DMS 273 (cell line): ENCODE measurements around the gene ARHGEF9.
"Not testable (repeated sequence)": the region's sequence is repeated elsewhere in the genome, so short reads cannot be mapped to it uniquely, and the experiment has no call there.

ENCODE experiments used
- DNase-seq: peaks from one replicate; lab custom pipeline; 2025; ENCODE audit not compliant: unreplicated experiment; lab: John Stamatoyannopoulos, UW

Gene ARHGEF9

DNA sequence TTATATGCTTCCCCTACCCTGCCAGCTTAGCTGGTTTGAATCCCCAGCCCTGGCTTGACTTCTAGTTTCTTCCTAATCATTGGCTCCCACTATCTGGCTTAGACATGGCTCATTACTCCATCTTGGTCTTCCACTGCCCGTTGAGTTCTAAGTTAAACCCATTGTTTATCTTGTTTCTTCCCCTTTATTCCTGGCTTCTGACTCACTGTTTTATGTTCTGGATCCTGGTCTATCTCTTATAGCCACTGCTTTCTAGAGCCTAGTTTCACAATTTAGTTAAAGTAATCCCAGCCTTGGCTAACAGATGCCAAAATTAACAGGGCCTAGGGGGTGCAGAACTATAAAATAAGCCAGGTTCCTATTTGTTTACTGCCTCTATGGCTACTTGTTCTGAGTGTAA lies 120.9 kb downstream of the ARHGEF9 start:
- no peak for DNase-seq

DNA sequence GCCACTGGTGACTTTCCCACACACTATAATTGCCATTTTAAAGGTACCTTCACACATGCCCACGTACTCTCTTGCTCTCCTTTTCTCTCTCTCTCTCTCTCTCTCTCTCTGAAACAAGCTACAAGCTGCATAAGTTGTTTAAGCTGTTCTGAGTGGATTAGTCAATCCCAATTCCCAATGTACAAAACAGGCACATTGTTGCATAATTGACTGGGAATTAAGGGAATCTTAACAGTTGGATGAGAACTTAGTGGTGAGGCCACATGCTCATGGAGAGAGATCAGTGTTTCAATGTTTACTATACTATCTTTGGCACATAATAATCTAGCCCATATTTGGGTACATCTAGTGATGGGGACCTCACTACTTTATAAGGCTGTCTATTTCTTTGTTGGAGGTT lies 123.3 kb downstream of the ARHGEF9 start:
- DNase-seq, result no peak

- DNase-seq, result no peak
Measured at GRCh38 chrX:63658920-63659319, 126.1 kb downstream of the ARHGEF9 start.

DNA sequence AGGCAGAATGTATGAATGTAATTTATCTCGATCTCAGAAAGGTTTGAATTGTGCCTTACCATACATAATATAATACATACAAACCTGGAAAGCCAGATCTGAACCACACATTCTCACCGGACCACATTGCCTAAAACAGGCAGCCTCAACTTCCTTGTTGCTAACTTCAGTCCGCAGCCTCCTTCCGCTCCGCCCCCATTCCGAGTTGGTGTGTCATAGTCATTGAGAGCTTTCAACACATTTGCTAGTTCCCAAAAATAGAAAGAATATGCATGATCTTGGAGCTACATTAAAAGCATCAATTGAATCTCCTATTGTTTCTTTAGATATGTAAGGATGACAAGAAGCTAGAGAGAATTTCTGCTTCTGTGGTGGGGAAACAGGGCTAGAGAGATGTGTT lies 127.2 kb downstream of the ARHGEF9 start:
- no peak for DNase-seq

- DNase-seq, result no peak
Measured at GRCh38 chrX:63656871-63657580, 128.0 kb downstream of the ARHGEF9 start.

DNA sequence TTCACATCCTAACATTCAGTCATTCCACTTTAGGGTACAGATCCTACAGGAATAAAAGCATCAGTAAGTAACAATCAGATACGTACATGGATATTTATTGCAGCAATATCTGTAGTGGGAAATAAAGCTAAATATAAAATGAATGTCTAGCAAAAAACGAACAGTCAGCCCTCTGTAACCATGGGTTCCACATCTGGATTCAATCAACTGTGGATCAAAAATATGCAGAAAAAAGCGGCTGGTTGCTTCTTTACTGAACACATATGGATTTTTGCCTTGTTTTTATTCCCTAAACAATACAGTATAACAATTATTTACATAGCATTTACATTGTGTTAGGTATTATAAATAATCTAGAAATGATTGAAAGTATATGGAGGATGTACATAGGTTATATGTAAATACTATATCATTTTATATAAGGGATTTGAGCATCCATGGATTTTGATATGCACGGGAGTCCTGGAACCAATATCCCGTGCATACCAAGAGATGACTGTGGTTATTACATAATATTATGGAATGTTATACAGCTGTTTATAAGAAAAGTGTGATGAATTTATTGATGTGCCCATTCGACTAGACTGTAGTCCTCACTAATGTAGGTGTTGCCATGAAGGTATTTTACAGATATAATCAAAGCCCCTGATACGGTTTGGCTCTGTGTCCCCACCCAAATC lies 132.8 kb downstream of the ARHGEF9 start:
- no peak for DNase-seq

DNA sequence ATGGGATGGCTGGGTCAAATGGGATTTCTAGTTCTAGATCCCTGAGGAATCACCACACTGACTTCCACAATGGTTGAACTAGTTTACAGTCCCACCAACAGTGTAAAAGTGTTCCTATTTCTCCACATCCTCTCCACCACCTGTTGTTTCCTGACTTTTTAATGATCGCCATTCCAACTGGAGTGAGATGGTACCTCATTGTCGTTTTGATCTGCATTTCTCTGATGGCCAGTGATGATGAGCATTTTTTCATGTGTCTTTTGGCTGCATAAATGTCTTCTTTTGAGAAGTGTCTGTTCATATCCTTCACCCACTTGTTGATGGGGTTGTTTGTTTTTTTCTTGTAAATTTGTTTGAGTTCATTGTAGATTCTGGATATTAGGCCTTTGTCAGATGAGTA lies 139.3 kb downstream of the ARHGEF9 start:
- DNase-seq, result not testable (repeated sequence)

- no peak for DNase-seq
Measured at GRCh38 chrX:63635750-63636149, 149.3 kb downstream of the ARHGEF9 start.

DNA sequence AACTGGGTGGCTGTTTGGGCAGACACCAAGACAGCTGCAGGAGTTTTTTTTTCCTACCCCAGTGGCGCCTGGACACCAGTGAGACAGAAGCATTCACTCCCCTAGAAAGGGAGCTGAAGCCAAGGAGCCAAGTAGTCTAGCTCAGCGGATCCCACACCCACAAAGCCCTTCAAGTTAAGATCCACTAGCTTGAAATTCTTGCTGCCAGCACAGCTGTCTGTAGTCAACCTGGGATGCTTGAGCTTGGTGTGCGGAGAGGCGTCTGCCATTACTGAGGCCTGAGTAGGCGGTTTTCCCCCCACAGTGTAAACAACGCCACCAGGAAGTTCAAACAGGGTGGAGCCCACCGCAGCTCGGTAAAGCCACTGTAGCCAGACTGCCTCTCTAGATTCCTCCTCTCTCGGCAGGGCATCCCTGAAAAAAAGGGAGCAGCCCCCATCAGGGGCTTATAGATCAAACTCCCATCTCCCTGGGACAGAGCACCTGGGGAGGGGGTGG lies 171.4 kb downstream of the ARHGEF9 start:
- DNase-seq, result no peak

DNA sequence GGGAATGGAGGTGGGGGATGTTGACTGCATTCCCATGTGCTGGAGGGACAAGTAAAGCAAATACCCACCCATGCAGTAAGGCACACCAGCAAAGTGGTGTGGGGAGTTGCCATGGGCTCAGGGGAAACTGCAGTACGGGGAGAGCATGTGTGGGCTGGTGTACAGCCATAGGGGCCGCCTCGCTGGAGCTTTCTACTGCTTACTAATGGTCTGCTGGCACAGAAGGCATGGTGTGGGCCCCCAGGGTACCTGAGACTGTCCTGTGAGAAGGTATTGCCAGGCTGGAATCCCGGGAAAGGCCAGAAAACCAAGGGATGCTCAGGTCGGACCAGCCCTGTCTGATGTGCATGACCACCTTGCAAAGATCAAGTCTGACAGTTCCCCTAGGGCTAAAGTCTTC lies 199.1 kb downstream of the ARHGEF9 start:
- no peak for DNase-seq
